HG03196 (cell line): ENCODE measurements around the gene UNK.

Experiments
- ATAC-seq: cut with Tn5 transposase; IDR thresholded peaks from one replicate; pipeline ENCODE4 v1.9.1; 2021; ENCODE audit not compliant: unreplicated experiment

The UNK gene

GRCh38 chr17:75831032-75831571, 46.5 kb downstream of the UNK start:
- no peak for ATAC-seq

GRCh38 chr17:75832164-75832651, 47.6 kb downstream of the UNK start:
- no peak for ATAC-seq

DNA sequence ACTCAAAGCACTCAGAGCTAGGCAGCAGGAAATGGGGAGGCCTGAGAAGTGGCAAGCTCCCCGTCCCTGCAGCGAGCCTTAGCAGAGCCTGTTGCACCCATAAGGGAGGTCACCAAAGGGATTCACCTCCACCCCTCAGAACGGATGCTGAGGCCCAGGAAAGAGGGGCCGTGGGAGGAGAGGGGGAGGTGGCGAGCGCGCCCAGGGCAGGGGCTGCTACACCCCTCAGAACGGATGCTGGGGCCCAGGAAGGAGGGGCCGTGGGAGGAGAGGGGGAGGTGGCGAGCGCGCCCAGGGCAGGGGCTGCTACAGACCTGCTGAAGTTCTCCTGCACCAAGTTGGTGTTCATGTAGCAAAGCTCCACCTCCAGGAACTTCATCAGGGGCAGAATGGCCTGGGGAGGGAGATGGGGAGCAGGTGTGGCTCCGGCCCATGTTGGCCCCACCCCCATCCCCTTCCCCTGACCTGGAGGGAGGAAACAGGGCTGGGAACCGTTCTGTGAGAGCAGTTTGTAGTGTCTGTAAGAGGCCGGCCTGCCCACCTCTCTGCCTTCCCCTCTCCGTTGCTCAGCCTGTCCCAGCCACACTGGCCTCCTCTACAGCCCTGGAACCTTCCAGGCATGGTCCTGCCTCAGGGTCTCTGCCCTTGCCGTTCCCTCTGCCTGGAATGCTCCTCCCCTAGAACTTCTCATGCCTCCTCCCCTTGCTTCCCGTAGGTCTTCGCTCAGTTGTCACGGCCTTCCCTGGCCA, 48.2 kb downstream of the UNK start:
- ATAC-seq: no peak

GRCh38 chr17:75834279-75834920, 49.8 kb downstream of the UNK start:
- ATAC-seq: no peak

GRCh38 chr17:75834928-75835653, 50.5 kb downstream of the UNK start:
- no peak for ATAC-seq

DNA sequence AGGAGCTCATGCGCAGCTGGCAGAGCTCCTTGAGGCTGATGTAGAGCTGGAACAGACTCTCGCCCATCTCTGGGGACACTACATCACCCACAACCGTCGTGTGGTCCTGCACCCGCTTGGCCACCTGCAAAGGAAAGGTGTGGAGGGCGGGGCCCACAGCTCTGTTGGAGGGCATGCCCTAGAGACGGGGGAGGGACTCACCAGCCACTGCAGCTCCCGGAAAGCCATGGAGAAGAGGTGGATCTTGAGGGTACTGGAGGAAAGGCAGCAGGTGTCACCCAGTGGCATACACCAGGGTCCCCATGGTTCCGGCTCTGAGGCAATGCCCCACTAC, 51.0 kb downstream of the UNK start:
- ATAC-seq: no peak

GRCh38 chr17:75836605-75837004, 52.0 kb downstream of the UNK start:
- ATAC-seq: no peak

DNA sequence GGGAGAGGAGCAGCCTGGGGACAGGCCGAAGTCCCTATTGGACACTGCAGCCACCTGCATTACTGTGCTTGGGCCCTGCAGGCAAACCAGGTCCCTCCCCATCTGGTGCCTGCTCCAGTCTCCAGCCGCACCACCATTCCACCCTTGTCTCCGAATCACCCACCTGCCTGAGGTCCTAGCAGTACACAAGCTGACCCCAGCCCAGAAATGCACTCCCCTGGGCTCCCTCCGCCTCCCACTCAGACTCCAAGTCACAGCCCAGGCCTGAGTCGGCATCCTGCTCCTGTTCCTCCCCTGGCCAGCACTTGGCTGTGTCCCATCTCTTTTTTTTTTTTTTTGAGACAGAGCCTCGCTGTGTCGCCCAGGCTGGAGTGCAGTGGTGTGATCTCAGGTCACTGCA, 53.3 kb downstream of the UNK start:
- ATAC-seq: no peak

GRCh38 chr17:75838410-75838809, 53.8 kb downstream of the UNK start:
- ATAC-seq: no peak

- no peak for ATAC-seq
Measured at GRCh38 chr17:75839942-75840798, 55.6 kb downstream of the UNK start.

GRCh38 chr17:75840799-75841164, 56.2 kb downstream of the UNK start:
- ATAC-seq: no peak

DNA sequence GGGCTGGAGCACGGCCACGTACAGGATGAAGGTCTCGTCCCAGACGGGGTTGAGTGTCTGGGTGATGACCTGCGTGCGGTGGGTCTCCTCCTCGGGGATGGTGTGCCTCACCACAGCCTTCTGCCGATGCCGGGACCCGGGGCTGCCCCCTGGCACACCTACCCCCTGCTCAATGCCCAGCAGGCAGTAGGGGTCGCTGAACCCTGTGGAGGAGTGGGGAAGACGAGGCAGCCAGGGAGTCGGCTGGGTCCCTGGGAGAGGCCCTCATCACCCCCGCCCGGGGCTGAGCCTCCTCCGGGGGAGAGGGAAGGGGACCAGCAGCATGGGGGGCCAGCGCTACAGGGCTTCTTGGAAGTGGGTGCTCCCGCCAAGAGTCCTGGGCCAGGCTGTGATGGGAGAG, 57.8 kb downstream of the UNK start:
- no peak for ATAC-seq

DNA sequence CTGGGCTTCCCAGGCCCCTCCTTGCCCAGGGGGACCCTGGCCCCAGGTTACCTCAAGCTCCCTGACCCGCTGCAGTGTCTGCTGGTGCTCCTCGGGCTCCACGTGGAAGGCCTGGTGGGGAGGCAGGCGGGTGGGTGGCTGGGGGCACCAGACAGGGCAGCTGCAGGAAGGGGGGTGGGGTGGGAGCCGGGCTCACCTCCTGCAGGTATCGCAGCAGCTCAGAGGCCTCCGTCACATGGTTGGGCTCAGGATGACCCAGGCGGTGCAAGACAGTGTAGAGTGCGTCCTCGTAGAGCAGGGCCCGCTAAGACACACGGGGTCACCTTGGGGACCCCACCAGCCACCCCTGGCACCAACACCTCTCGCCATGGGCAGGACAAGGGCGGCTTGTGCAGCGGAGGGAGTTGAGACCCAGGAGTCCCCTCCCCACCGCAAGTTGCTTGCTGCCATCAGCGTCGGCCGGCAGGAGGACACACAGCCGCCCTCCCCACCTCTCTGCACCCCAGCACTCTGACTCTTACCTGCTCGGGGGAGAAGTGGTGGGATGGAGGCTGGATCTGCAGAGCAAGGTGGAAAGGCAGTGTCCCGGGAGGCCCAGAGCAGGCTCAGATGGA, 58.5 kb downstream of the UNK start:
- no peak for ATAC-seq

DNA sequence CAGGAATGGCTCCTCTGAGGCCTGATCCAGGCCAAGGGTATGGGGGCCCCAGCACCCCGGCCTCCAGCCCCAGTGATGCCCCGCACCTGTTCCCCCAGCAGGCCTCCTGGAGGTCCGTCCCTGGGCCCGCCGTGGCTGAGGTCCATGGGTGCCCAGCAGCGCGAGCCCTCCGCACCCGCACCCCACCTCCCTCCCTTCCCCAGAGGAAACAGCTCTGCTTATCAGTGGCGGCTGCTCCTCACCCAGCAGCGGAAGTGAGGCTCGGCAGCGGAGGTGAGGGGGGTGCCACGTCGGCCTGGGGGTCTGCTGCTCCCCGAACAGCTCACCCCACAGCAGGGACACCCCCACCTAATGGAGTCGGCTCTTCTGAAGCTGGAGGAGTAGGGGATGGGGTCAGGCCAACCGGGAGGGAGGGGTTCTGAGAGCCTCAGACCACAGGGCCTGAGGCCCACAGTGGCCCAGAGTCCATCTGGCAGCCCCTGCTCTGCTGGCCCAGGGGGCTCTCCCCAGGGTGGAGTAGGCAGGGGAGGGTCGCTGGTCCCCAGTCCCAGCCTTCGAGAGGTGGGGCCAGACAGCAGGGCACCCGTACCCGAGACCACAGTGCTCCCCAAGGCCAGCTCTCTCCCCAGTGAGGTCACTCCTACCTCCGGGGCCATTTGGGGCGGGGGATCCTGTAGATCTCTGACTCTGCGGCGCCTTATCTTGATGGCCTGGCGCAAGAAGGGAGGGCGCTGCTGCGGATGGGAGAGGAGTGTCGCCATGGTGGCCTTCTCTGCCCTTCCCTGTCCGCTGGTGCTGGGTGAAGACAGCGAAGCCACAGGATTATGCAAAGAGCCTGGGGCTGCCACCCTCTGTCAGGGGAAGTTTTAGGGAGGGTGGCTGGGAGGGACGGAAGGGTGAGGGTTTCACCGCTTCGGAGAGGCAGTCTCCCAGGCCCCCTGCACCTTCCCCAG, 59.2 kb downstream of the UNK start, which contains the start of gene UNC13D:
TSS of gene UNC13D (minus strand) at position 828 of the 953 bp plus-strand sequence. CDS start at position 761, 67 bp downstream.
- no peak for ATAC-seq

DNA sequence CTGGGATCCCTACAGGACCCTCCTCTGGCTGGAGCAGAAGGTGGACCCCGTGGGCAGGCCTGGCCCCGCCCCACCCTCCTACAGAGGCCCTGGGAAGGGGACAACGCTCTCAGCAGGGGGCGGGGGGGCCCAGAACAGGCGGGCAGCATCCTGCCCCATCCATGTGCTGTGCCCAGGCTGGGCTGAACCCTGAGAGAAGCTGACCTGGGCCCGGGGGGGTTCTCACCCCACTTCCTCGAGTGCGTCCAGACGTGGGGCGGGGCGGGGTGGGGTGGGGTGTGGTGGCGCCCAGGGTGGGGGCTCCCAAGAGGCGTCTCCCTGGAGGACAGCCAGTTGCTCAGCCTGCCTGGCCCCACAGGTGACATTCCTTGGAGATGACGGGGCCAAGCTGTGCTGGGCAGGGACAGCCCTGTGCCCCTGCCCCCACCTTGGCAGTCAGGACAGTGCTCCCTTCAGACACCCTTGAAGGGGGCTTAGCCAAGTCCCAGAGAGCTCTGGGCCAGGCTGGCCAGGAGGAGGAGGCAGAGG, 60.0 kb downstream of the UNK start:
- peak; percentile 18 for ATAC-seq

DNA sequence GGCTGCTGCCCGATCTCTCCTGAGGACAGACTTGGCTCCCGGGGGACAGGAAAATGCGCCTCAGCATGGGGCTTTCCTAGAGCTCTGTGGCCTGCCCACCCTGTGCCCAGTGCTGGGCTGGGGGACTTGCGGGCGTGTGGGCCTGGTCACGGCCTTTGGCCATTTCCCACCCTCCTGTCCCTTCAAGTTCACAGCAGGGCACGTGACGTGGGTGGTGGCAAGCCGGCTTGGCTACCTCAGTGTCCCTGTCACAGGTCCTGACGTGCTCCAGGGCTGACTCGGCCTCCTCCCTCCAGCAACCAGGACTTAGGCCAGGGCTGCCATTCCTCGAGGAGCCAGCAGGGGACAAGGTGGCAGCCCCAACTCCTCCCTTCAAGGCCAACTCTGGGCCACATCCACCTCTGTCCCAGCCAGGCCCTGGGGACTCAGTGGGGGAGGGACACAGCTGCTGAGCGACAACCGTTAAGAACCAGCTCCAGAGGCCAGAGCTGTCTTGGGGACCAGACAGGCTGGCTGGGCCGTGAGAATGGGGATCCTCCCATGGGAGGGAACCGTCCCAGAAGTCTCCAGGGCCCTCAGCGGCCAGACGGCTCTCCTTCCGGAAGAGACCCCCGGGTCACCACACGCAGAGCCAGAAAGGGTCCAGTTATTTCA, 60.6 kb downstream of the UNK start:
- peak; percentile 73 for ATAC-seq

GRCh38 chr17:75845933-75846691, 61.5 kb downstream of the UNK start:
- no peak for ATAC-seq
